ENCODE measurements around the gene TRIO.

DNA sequence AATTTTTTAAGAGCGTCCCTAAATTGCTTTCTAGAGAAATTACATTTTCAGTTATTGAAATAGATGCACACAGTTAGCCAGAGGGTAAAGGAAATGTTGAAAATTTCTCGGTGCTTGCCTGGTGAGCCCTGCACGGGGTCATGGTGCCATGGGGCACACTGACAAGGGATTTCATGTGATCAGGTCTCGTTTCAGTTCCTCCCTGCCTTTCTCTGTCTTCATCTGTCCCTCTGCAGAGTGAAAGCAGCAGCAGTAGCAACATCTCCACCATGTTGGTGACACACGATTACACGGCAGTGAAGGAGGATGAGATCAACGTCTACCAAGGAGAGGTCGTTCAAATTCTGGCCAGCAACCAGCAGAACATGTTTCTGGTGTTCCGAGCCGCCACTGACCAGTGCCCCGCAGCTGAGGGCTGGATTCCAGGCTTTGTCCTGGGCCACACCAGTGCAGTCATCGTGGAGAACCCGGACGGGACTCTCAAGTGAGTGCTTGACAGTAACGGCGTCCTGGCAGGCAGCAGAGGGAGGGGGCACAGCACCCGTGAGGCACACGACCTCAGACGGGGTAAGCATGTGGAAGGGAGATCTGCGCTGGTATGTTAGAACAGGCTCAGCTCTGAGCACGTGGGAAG is 349.3 kb downstream of the TRIO start:
- TF ChIP-seq, protein P1, sequence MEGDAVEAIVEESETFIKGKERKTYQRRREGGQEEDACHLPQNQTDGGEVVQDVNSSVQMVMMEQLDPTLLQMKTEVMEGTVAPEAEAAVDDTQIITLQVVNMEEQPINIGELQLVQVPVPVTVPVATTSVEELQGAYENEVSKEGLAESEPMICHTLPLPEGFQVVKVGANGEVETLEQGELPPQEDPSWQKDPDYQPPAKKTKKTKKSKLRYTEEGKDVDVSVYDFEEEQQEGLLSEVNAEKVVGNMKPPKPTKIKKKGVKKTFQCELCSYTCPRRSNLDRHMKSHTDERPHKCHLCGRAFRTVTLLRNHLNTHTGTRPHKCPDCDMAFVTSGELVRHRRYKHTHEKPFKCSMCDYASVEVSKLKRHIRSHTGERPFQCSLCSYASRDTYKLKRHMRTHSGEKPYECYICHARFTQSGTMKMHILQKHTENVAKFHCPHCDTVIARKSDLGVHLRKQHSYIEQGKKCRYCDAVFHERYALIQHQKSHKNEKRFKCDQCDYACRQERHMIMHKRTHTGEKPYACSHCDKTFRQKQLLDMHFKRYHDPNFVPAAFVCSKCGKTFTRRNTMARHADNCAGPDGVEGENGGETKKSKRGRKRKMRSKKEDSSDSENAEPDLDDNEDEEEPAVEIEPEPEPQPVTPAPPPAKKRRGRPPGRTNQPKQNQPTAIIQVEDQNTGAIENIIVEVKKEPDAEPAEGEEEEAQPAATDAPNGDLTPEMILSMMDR (IDR thresholded peaks at IDR 0.05), result no peak
- no peak for TF ChIP-seq EP300 (IDR thresholded peaks at IDR 0.05)
- no peak for TF ChIP-seq POLR2A (IDR thresholded peaks at IDR 0.05; ENCODE audit: low read depth)
- no peak for TF ChIP-seq POLR2AphosphoS5 (IDR thresholded peaks at IDR 0.05)
